CD1c-positive myeloid dendritic cell (primary cell): ENCODE data around the gene RSPO4.

ENCODE experiments used
- DNase-seq: peaks from one replicate; pipeline ENCODE4 v3.0.0-alpha.2; 2016; ENCODE audit errors: extremely low spot score

The RSPO4 gene

DNA sequence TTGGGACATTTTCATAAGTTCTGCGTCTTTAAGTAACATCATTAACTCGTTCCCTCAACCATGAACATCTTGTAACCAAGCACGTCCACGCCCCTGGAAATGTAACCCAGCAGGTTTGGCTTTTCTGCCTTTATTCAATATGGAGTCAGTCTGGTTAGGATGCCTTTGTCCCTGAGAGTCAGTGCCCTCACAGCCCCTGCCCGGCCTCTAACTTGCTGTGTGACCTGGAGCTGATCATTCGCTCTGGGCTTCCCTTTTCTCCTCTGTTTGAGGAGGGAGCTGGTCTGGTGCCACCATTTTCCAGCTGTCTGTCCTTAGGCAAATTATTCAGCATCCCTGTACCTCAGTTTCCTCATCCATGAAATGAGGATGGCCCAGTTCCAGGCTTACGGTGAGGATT, 59.5 kb downstream of the RSPO4 start:
- DNase-seq, result no peak

DNA sequence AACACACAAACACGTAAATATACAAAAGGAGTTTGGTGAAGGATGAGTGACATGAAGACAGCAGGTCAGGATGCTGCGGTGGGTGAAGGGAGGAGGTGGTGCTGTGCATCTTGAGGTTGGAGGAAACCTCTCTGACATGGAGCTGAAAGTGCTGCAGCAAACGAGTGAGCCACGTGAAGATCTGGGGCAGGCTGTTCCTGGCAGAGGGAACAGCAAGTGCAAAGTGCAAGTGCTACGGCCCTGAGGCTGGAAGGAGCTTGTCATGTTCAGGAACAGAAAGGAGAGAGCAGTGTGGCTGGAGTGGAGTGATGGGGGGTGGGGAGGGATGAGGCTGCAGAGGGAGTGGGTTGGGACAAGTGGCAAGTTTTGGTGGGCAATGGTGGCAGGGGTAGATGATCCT, 61.2 kb downstream of the RSPO4 start:
- DNase-seq, result no peak

DNA sequence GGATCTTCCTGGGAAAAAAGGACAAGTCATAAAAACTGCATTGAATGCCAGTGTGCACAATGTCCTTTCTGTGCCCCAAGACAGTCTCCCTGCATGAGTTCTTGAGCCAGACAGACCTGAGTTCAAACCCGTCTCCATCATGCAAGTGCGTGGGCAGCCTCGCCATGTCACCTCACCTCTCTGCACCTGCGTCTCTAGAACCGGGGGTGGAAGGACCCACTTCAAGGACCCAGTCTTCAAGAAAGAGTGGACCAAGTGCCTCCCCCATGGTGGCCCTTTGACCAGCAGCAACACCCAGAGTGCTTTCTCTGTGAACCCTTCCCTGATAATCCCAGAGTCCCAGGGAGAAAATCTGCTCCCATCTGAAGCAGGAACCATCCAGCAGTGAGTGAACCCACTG, 62.5 kb downstream of the RSPO4 start:
- no peak for DNase-seq

GRCh38 chr20:934186-934840, 67.8 kb downstream of the RSPO4 start:
- DNase-seq, result no peak

DNA sequence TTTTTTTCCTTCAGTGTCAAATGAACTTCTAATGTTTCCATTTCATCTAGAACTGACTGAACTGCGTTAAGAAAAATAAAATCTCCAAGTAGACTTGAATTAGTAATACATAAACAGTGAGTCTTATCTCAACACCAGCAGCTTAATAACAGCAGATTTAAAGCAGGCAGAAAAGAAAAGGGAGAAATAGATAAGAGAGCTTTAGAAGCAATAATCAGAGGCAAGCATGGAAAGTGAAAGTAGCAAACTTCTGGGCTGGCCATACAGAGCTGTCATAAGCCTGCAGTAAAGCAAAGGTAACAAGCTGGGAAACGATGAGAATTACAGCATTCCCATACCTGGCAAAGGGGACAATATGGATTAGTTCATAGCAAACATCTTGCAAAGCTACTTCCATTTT, 69.1 kb downstream of the RSPO4 start:
- no peak for DNase-seq

GRCh38 chr20:931401-931800, 70.7 kb downstream of the RSPO4 start:
- no peak for DNase-seq

GRCh38 chr20:926670-927069, 75.4 kb downstream of the RSPO4 start:
- DNase-seq, result no peak

- no peak for DNase-seq
Observed at GRCh38 chr20:925516-925915, 76.6 kb downstream of the RSPO4 start.

GRCh38 chr20:924639-925038, 77.5 kb downstream of the RSPO4 start:
- DNase-seq, result peak; percentile 78

DNA sequence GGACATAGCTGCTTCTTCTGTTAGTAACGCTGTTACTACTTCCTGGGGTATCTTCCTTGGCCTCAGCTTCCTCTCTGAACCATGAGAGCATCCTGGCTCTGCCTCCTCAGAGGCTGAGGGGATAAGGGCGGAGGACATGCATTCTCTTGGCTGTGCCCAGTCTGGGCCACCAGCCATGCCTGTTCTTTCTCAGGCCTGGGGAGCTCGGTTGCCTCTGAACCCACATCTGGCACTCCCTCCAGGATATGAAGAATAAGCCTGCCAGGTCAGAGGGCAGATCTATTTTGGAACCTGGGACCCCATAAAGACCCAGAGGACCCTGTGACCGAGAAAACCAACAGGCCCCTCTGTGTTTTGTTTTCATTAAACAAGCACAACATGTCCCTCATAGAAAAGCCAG, 79.3 kb downstream of the RSPO4 start:
- no peak for DNase-seq

GRCh38 chr20:921068-921467, 81.0 kb downstream of the RSPO4 start:
- DNase-seq, result no peak

GRCh38 chr20:920311-920710, 81.8 kb downstream of the RSPO4 start:
- DNase-seq, result peak; percentile 49

DNA sequence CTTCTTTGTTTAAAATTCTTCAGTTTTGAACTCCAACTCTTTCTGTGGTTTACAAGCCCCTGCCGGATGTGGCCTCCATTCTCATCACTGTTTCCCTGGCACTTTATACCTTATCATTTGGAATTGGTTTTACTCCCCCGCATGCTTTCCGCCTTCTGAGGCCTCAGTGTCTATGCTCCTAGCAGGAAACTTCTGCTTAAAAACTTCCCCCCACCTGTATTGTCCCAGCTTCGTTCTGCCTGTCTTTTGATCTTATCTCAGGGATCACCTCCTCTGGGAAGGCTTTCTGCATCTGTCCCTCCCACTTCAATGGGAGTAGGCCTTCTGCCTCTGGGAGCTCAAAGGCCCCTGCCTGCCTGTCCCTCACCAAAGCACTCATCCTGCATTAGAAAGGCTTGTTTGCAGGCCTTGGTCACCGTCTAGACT, 82.6 kb downstream of the RSPO4 start:
- no peak for DNase-seq

DNA sequence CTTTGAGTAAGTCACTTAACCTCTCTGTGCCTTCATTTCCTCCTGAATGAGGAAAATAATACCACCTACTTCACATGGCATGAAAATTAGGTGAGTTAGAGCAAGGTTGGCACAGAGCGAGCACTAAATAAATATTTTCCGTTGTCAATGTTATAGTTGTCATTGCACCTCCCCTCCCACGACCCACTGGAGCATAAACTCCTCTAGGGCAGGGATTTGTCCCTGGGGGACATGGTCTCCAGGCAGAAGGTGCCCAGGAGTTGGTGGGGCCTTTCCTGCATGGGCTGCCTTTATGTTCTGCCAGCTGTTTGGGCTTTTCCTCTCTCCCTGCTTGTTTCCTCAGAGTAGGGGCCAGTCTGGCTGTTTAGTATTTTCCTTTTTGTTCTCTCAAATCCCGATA, 84.7 kb downstream of the RSPO4 start:
- no peak for DNase-seq

DNA sequence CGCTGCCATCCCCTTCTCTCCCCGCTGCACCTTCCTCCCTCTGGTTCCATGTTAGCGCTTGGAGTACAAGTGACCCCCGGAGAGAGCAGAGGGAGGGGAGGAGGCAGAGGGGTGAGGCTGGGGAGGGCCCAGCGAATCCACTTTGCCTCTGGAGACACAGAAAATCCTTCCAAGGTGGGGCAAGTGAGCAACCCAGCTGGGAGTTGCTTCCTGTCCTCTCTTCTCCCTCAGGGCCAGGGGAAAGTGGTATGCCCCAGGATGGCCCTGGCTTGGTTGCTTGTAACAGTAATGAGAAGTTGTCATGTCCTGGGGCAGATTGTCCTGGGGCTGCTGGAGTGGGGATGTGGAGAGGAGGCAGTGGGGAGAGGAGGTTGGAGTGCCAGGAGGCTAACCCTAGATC, 85.3 kb downstream of the RSPO4 start:
- DNase-seq, result no peak

GRCh38 chr20:916125-916799, 85.8 kb downstream of the RSPO4 start, which contains the start of gene ANGPT4:
Gene ANGPT4, minus strand, starts transcription at chr20:916334. Its CDS starts 120 bp downstream, at chr20:916214.
- DNase-seq, result no peak

GRCh38 chr20:914727-915498, 87.2 kb downstream of the RSPO4 start:
- DNase-seq, result no peak

DNA sequence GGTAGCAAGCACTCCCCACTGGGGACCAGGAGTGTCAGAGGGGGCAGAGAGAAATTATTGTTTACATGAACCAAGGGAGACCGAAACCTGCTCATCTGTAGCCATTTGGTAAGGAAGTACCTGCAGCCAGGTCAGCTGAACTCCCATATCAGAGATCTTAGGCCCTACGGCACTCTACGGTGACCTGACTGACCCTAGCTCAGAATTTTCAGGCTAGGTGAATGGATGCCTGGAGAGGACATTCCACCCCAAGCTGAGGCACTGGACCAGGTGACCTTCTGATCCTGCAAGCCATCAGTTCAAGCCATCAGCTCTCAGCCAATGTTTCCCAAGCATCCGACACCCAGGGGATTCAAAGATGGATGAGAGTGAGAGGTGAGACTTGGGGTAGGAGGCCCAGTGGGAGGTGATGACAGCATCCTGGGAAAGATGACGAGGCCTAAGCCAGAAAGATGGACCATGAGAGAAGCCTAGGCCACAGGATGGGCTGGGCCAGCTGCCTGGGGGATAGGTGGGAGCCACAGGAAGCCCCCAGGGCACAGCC, 88.7 kb downstream of the RSPO4 start:
- DNase-seq, result no peak

GRCh38 chr20:911882-912600, 90.1 kb downstream of the RSPO4 start:
- DNase-seq, result no peak

GRCh38 chr20:910870-911770, 91.0 kb downstream of the RSPO4 start:
- DNase-seq, result no peak
